GM12874 (cell line): ENCODE data around the gene STAT4.

Source experiments
- CTCF ChIP-seq: IDR thresholded peaks from 2 replicates; pipeline ENCODE4 v1.5.1; 2011; ENCODE audit warnings: low read depth, mild to moderate bottlenecking, control low read depth, low read length, moderate library complexity; ENCODE audit not compliant: insufficient read depth

The STAT4 gene

GRCh38 chr2:191030521-191031154, 120.2 kb downstream of the STAT4 start:
- peak; percentile 68 for TF ChIP-seq CTCF

- no peak for TF ChIP-seq CTCF
Observed at GRCh38 chr2:191029280-191029950, 121.4 kb downstream of the STAT4 start.

- no peak for TF ChIP-seq CTCF
Observed at GRCh38 chr2:191026377-191026776, 124.4 kb downstream of the STAT4 start.

GRCh38 chr2:191025135-191025534, 125.7 kb downstream of the STAT4 start:
- TF ChIP-seq CTCF: no peak

- TF ChIP-seq CTCF: no peak
Observed at GRCh38 chr2:191023235-191023679, 127.5 kb downstream of the STAT4 start.

- TF ChIP-seq CTCF: no peak
Observed at GRCh38 chr2:191020742-191021381, 129.9 kb downstream of the STAT4 start.

GRCh38 chr2:191020221-191020741, 130.5 kb downstream of the STAT4 start:
- TF ChIP-seq CTCF: no peak
